ENCODE measurements around the gene TEX19. TPM values are rescaled to one million over a fixed set of nuclear protein-coding genes. Genes with fewer than 3 reads are reported as not detected.

The TEX19 gene
- total RNA-seq, 1 donor from 2014 or later = not detected

GRCh38 chr17:82383411-82383810 is 24.4 kb downstream of the TEX19 start:
- ChIA-PET CTCF (no interaction called here), POLR2A (no interaction called here)
- Mint-ChIP-seq H3K36me3 (ENCODE audit: low read depth) (no peaks in the 10 kb centered on the region), H3K9me3 (no peaks in the 10 kb centered on the region), H3K4me3 (no peak overlapping the region), H3K27ac (no peak overlapping the region), H3K4me1 (no peaks in the 10 kb centered on the region), H3K27me3 (peaks cover 18% of the 10 kb centered on the region)
- DNase-seq (no peak), ATAC-seq (ENCODE audit: low read depth) (no peak)
- TF ChIP-seq CTCF (IDR thresholded peaks at IDR 0.05) = no peak
- intact Hi-C loops (cut with micrococcal nuclease) = no loop called here

GRCh38 chr17:82384051-82384729 is 25.1 kb downstream of the TEX19 start:
- Mint-ChIP-seq H3K9me3 (no peaks in the 10 kb centered on the region), H3K4me1 (no peaks in the 10 kb centered on the region), H3K4me3 (no peak overlapping the region), H3K27ac (no peak overlapping the region), H3K36me3 (ENCODE audit: low read depth) (no peaks in the 10 kb centered on the region), H3K27me3 (peaks cover 15% of the 10 kb centered on the region)
- POLR2A ChIA-PET = no interaction called here
- ATAC-seq (ENCODE audit: low read depth) = no peak
- intact Hi-C loops (cut with micrococcal nuclease) = no loop called here
- CTCF ChIA-PET = interaction anchor here (0.6 kb wide), 1 partner anchor 111 kb away, joined by 3 read pairs; no protein-coding TSS in a partner anchor
- DNase-seq = no peak
- no peak for TF ChIP-seq CTCF (IDR thresholded peaks at IDR 0.05)

- no peak overlapping the region for H3K27ac Mint-ChIP-seq
- H3K27me3 Mint-ChIP-seq = peaks cover 13% of the 10 kb centered on the region
- no peak for DNase-seq
- ChIA-PET POLR2A (no interaction called here), CTCF (interaction anchor here (0.6 kb wide), 1 partner anchor 110 kb away, joined by 3 read pairs; no protein-coding TSS in a partner anchor)
- no peaks in the 10 kb centered on the region for H3K9me3 Mint-ChIP-seq
- intact Hi-C loops (cut with micrococcal nuclease) = no loop called here
- peaks cover under 1% of the 10 kb centered on the region for H3K36me3 Mint-ChIP-seq (ENCODE audit: low read depth)
- H3K4me3 Mint-ChIP-seq = no peak overlapping the region
- ATAC-seq (ENCODE audit: low read depth) = no peak
- no peaks in the 10 kb centered on the region for H3K4me1 Mint-ChIP-seq
- no peak for TF ChIP-seq CTCF (IDR thresholded peaks at IDR 0.05)
Observed at GRCh38 chr17:82384730-82385481, 25.9 kb downstream of the TEX19 start.

- Mint-ChIP-seq H3K9me3 (no peaks in the 10 kb centered on the region), H3K27ac (no peak overlapping the region), H3K4me3 (no peak overlapping the region), H3K4me1 (no peaks in the 10 kb centered on the region), H3K27me3 (peaks cover 9% of the 10 kb centered on the region), H3K36me3 (ENCODE audit: low read depth) (peaks cover 3% of the 10 kb centered on the region)
- ATAC-seq (ENCODE audit: low read depth) (no peak), DNase-seq (no peak)
- TF ChIP-seq CTCF (IDR thresholded peaks at IDR 0.05) = no peak
- CTCF ChIA-PET = no interaction called here
- intact Hi-C loops (cut with micrococcal nuclease) = no loop called here
- POLR2A ChIA-PET = no interaction called here
Observed at GRCh38 chr17:82385559-82386254, 26.7 kb downstream of the TEX19 start.

GRCh38 chr17:82386255-82386831 is 27.3 kb downstream of the TEX19 start:
- intact Hi-C loops (cut with micrococcal nuclease) = no loop called here
- H3K4me1 Mint-ChIP-seq = no peaks in the 10 kb centered on the region
- H3K9me3 Mint-ChIP-seq = no peaks in the 10 kb centered on the region
- CTCF ChIA-PET = no interaction called here
- peaks cover 6% of the 10 kb centered on the region for H3K27me3 Mint-ChIP-seq
- no peak for TF ChIP-seq CTCF (IDR thresholded peaks at IDR 0.05)
- H3K4me3 Mint-ChIP-seq = no peak overlapping the region
- DNase-seq (no peak), ATAC-seq (ENCODE audit: low read depth) (no peak)
- POLR2A ChIA-PET = no interaction called here
- peaks cover 3% of the 10 kb centered on the region for H3K36me3 Mint-ChIP-seq (ENCODE audit: low read depth)
- no peak overlapping the region for H3K27ac Mint-ChIP-seq
